HepG2 (cell line): ENCODE data around the gene PCGF3.

Experiments
- CTCF ChIP-seq: sonication (generic); formaldehyde crosslinking; IDR thresholded peaks from 2 replicates; pipeline ENCODE4 v1.5.0; 2020; ENCODE audit warnings: mild to moderate bottlenecking, missing genetic modification reagents, moderate library complexity
- E2F1 ChIP-seq: sonication (generic); formaldehyde crosslinking; IDR thresholded peaks from 2 replicates; pipeline ENCODE4 v1.5.0; 2020; ENCODE audit warnings: missing genetic modification reagents
- E2F2 ChIP-seq: sonication (generic); formaldehyde crosslinking; IDR thresholded peaks from 2 replicates; pipeline ENCODE4 v1.4.0; 2020; ENCODE audit warnings: missing genetic modification reagents, borderline replicate concordance
- HOXA9 ChIP-seq: sonication (generic); formaldehyde crosslinking; IDR thresholded peaks from 2 replicates; pipeline ENCODE4 v1.8.1; 2022; ENCODE audit warnings: missing genetic modification reagents, mild to moderate bottlenecking, moderate library complexity, borderline replicate concordance
- JARID2 ChIP-seq: sonication (generic); formaldehyde crosslinking; IDR thresholded peaks from 2 replicates; pipeline ENCODE4 v1.8.1; 2023; ENCODE audit warnings: missing genetic modification reagents, inconsistent platforms; ENCODE audit not compliant: insufficient replicate concordance
- MXI1 ChIP-seq: IDR thresholded peaks from 3 replicates; pipeline ENCODE4 v1.6.1; 2012; ENCODE audit warnings: low read depth, low read length, inconsistent platforms, borderline replicate concordance
- SP2 ChIP-seq: sonication (generic); formaldehyde crosslinking; IDR thresholded peaks from 2 replicates; pipeline ENCODE4 v1.5.1; 2020; ENCODE audit warnings: mild to moderate bottlenecking, missing genetic modification reagents
- THAP11 ChIP-seq: IDR thresholded peaks from 2 replicates; pipeline ENCODE4 v1.6.1; 2016; ENCODE audit warnings: missing biosample characterization, missing genetic modification reagents
- THYN1 ChIP-seq: sonication (generic); formaldehyde crosslinking; IDR thresholded peaks from 2 replicates; pipeline ENCODE4 v1.8.1; 2023; ENCODE audit warnings: low read depth, mild to moderate bottlenecking, moderate library complexity, missing genetic modification reagents, borderline replicate concordance
- ZFP90 ChIP-seq: sonication (generic); formaldehyde crosslinking; IDR thresholded peaks from 2 replicates; pipeline ENCODE4 v1.8.0; 2022; ENCODE audit warnings: missing genetic modification reagents, mild to moderate bottlenecking, inconsistent platforms, borderline replicate concordance
- ZNF160 ChIP-seq: sonication (generic); formaldehyde crosslinking; IDR thresholded peaks from 2 replicates; pipeline ENCODE4 v1.8.0; 2022; ENCODE audit warnings: mild to moderate bottlenecking, inconsistent platforms, missing genetic modification reagents
- ZNF253 ChIP-seq: sonication (generic); formaldehyde crosslinking; IDR thresholded peaks from 2 replicates; pipeline ENCODE4 v1.8.0; 2022; ENCODE audit warnings: mild to moderate bottlenecking, missing genetic modification reagents, borderline replicate concordance
- ZNF407 ChIP-seq: sonication (generic); formaldehyde crosslinking; IDR thresholded peaks from one replicate; pipeline ENCODE4 v1.5.1; 2020; ENCODE audit warnings: mild to moderate bottlenecking, missing genetic modification reagents; ENCODE audit errors: not compliant biosample characterization

DNA sequence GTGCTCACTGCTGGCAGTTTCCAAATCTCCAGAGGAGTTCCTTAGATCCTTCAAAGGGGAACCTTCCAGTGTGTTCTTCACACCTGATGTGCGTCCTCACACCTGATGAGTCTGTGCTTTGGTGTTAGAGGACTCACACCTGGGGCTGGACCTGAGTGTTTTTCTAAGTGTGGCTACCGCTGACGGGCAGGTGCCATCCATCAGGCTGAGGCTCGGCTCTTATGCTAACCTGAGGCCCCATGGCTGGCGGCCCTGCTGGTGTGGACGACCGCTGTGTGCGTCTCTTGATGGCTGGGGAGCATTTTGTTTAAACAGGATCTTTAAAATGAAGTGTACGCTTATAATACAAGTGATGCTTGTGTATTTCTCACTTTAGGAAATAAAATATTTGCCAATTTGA is 28.4 kb downstream of the PCGF3 start:
- TF ChIP-seq E2F1 (CRISPR knock-in tag) (no peak), MXI1 (no peak), ZNF160 (CRISPR knock-in tag) (no peak), CTCF (CRISPR knock-in tag) (no peak), ZNF253 (CRISPR knock-in tag) (no peak), E2F2 (CRISPR knock-in tag) (no peak), HOXA9 (CRISPR knock-in tag) (no peak), THAP11 (CRISPR knock-in tag) (no peak), JARID2 (CRISPR knock-in tag) (no peak), ZNF407 (CRISPR knock-in tag) (no peak), SP2 (CRISPR knock-in tag) (no peak), THYN1 (CRISPR knock-in tag) (no peak), ZFP90 (CRISPR knock-in tag) (no peak)
